K562 (cell line): Measurements from ENCODE around the gene TIFAB. TPM values are rescaled to one million over a fixed set of nuclear protein-coding genes. Genes with fewer than 3 reads are reported as not detected.

Experiments used
- DMBX1 ChIP-seq: fragments of 250-450 bp; sonication (Bioruptor Pico); IDR thresholded peaks from 2 replicates; pipeline ENCODE4 v1.8.0; 2022; ENCODE audit warnings: inconsistent platforms, mild to moderate bottlenecking, moderate library complexity, borderline replicate concordance
- ETV6 ChIP-seq, 3 experiments: fragments of 150-350 bp in 1 of 3; sonication (generic) in 1 of 3; formaldehyde crosslinking in 1 of 3; IDR thresholded peaks; 2 replicates each; pipeline versions ENCODE4 v1.6.1 to v1.8.0; 2014 to 2022; ENCODE audit warnings: borderline replicate concordance in 2 of 3, low read depth in 2 of 3, antibody characterized with exemption in 1 of 3, low read length in 1 of 3, mild to moderate bottlenecking in 1 of 3, missing genetic modification reagents in 1 of 3
- GTF2F1 ChIP-seq: IDR thresholded peaks from 2 replicates; pipeline ENCODE4 v1.6.1; 2011; ENCODE audit warnings: low read depth, low read length, improper control_type of control experiment
- HNRNPK ChIP-seq: fragments of 200-400 bp; formaldehyde crosslinking; IDR thresholded peaks from one replicate; pipeline ENCODE4 v1.6.1; 2018; ENCODE audit warnings: mild to moderate bottlenecking, low read depth, low read length; ENCODE audit not compliant: poor library complexity, severe bottlenecking
- IRF9 ChIP-seq: fragments of 450-650 bp; IDR thresholded peaks from 2 replicates; pipeline ENCODE4 v1.6.1; 2016; ENCODE audit warnings: missing biosample characterization, missing genetic modification characterization
- NFRKB ChIP-seq: fragments of 450-650 bp; IDR thresholded peaks from 2 replicates; pipeline ENCODE4 v1.6.1; 2016; ENCODE audit warnings: low read depth
- PKNOX1 ChIP-seq: fragments of 450-650 bp; IDR thresholded peaks from 2 replicates; pipeline ENCODE4 v1.6.1; 2016
- RBBP5 ChIP-seq: fragments of 200-600 bp; sonication (generic); IDR thresholded peaks from 2 replicates; pipeline ENCODE4 v1.6.1; 2012; ENCODE audit warnings: borderline replicate concordance, mild to moderate bottlenecking, low read length, control low read depth, inconsistent platforms; ENCODE audit not compliant: insufficient read depth, poor library complexity, severe bottlenecking
- REST ChIP-seq, 2 experiments: fragments of 450-650 bp; formaldehyde crosslinking in 1 of 2; IDR thresholded peaks; 2 replicates each; pipeline versions ENCODE4 v1.4.0 to v1.6.1; 2014 to 2020; ENCODE audit warnings: mild to moderate bottlenecking in 2 of 2, borderline replicate concordance in 1 of 2, low read depth in 1 of 2
- ZEB2 ChIP-seq: fragments of 450-650 bp; IDR thresholded peaks from 2 replicates; pipeline ENCODE4 v1.6.1; 2016
- ZNF140 ChIP-seq: fragments of 250-450 bp; sonication (Bioruptor Pico); IDR thresholded peaks from 2 replicates; pipeline ENCODE4 v1.8.0; 2021; ENCODE audit warnings: moderate library complexity, mild to moderate bottlenecking, inconsistent platforms
- ZNF707 ChIP-seq: fragments of 250-450 bp; sonication (Bioruptor Pico); conservative IDR thresholded peaks from 2 replicates; pipeline ENCODE4 v1.8.0; 2022; ENCODE audit warnings: inconsistent platforms, mild to moderate bottlenecking, moderate library complexity
- ZNF740 ChIP-seq, 3 experiments: fragments of 200-800 bp in 1 of 3; sonication (Bioruptor generic) in 1 of 3; sonication (generic) in 1 of 3; formaldehyde crosslinking in 1 of 3; IDR thresholded peaks; 2 replicates each; pipeline versions ENCODE4 v1.6.1 to v1.8.0; 2016 to 2022; ENCODE audit warnings: mild to moderate bottlenecking in 2 of 3, missing compliant biosample characterization in 2 of 3, missing genetic modification characterization in 2 of 3, missing genetic modification reagents in 1 of 3
- polyA plus RNA-seq, 8 experiments: library from polyadenylated mRNA; depleted of rRNA in 4 of 8; stranded (reverse) in 5 of 8; unstranded in 3 of 8; fragments of >200 nt; fragmentation: Nextera tagmentation in 2 of 8; fragmentation: Illumina TruSeq in 1 of 8; extraction: Ambion mirVana in 2 of 8; extraction: Trizol in 1 of 8; gene quantifications; 2 replicates each; pipeline versions ENCODE4 v1.2.1 to v1.2.3, GENCODE V29; 2011 to 2014; ENCODE audit warnings: inconsistent platforms in 1 of 8, missing spikeins in 1 of 8
- total RNA-seq, 7 experiments: library from RNA; depleted of rRNA in 6 of 7; stranded (reverse); fragments of >200 nt in 6 of 7; fragmentation: Illumina TruSeq in 2 of 7; extraction: Trizol in 2 of 7; gene quantifications; 2 replicates each; pipeline versions ENCODE4 v1.2.1 to v1.2.3, GENCODE V29; 2011 to 2021; ENCODE audit warnings: low replicate concordance in 1 of 7

The TIFAB gene
- total and polyA plus RNA-seq, 9 of the 15 experiments (the other 6 are each of a cell fraction or from before 2014, with no cell fraction given), result not detected

- peak; percentile 63; the same call in 1 of the 2 replicates for TF ChIP-seq REST (IDR thresholded peaks at IDR 0.05; ENCODE audit: borderline replicate concordance)
- TF ChIP-seq REST (CRISPR knock-in tag; IDR thresholded peaks at IDR 0.05; ENCODE audit: low read depth), result no peak
- TF ChIP-seq ZNF740 (CRISPR knock-in tag; IDR thresholded peaks at IDR 0.05), result no peak
- no peak for TF ChIP-seq ZNF740 (tag; IDR thresholded peaks at IDR 0.05)
- no peak for TF ChIP-seq DMBX1
- peak; percentile 71 for TF ChIP-seq PKNOX1
- no peak for TF ChIP-seq IRF9
- TF ChIP-seq ZNF707, result no peak
- no peak for TF ChIP-seq NFRKB
- TF ChIP-seq GTF2F1, result no peak
- TF ChIP-seq ETV6 (IDR thresholded peaks at IDR 0.05; ENCODE audit: borderline replicate concordance in 1 of 2, low read depth in 2 of 2, low read length in 1 of 2), result no peak
- TF ChIP-seq ETV6 (CRISPR knock-in tag; IDR thresholded peaks at IDR 0.05; ENCODE audit: borderline replicate concordance), result no peak
- no peak for TF ChIP-seq HNRNPK
- TF ChIP-seq ZNF140 (CRISPR knock-in tag), result no peak
- TF ChIP-seq RBBP5, result no peak
- TF ChIP-seq ZEB2, result no peak
These were observed 25.8 kb downstream of the TIFAB start (continued) for GRCh38 chr5:135426102-135427082.
